ENCODE results near the gene CHN2.

Gene CHN2

GRCh38 chr7:29330136-29330535 lies 135.6 kb downstream of the CHN2 start:
- no peak for DNase-seq (ENCODE audit: low read depth in 1 of 2, low spot score in 1 of 2)

- no peak for DNase-seq (ENCODE audit: low read depth in 1 of 2, low spot score in 1 of 2)
These were observed 136.6 kb downstream of the CHN2 start for GRCh38 chr7:29331163-29331562.

- no peak for DNase-seq (ENCODE audit: low read depth in 1 of 2, low spot score in 1 of 2)
These were observed 137.7 kb downstream of the CHN2 start for GRCh38 chr7:29332042-29332811.

- no peak for DNase-seq (ENCODE audit: low read depth in 1 of 2, low spot score in 1 of 2)
These were observed 138.6 kb downstream of the CHN2 start for GRCh38 chr7:29332875-29333855.

- DNase-seq (ENCODE audit: low read depth in 1 of 2, low spot score in 1 of 2) = no peak
These were observed 140.9 kb downstream of the CHN2 start for GRCh38 chr7:29335188-29336083.

- no peak for DNase-seq (ENCODE audit: low read depth in 1 of 2, low spot score in 1 of 2)
These were observed 143.1 kb downstream of the CHN2 start for GRCh38 chr7:29337546-29338116.

- no peak for DNase-seq (ENCODE audit: low read depth in 1 of 2, low spot score in 1 of 2)
These were observed 146.1 kb downstream of the CHN2 start for GRCh38 chr7:29340696-29341095.

- DNase-seq (ENCODE audit: low read depth in 1 of 2, low spot score in 1 of 2) = no peak
These were observed 146.6 kb downstream of the CHN2 start for GRCh38 chr7:29341156-29341555.

- no peak for DNase-seq (ENCODE audit: low read depth in 1 of 2, low spot score in 1 of 2)
These were observed 148.2 kb downstream of the CHN2 start for GRCh38 chr7:29342761-29343160.

- no peak for DNase-seq (ENCODE audit: low read depth in 1 of 2, low spot score in 1 of 2)
These were observed 148.8 kb downstream of the CHN2 start for GRCh38 chr7:29343399-29343798.

- no peak for DNase-seq (ENCODE audit: low read depth in 1 of 2, low spot score in 1 of 2)
These were observed 149.9 kb downstream of the CHN2 start for GRCh38 chr7:29344334-29344978.

GRCh38 chr7:29345590-29345989 lies 151.0 kb downstream of the CHN2 start:
- no peak for DNase-seq (ENCODE audit: low read depth in 1 of 2, low spot score in 1 of 2)

GRCh38 chr7:29346231-29346978 lies 151.8 kb downstream of the CHN2 start:
- no peak for DNase-seq (ENCODE audit: low read depth in 1 of 2, low spot score in 1 of 2)

GRCh38 chr7:29349362-29349761 lies 154.8 kb downstream of the CHN2 start:
- no peak for DNase-seq (ENCODE audit: low read depth in 1 of 2, low spot score in 1 of 2)

GRCh38 chr7:29350351-29350750 lies 155.8 kb downstream of the CHN2 start:
- no peak for DNase-seq (ENCODE audit: low read depth in 1 of 2, low spot score in 1 of 2)

- DNase-seq (ENCODE audit: low read depth in 1 of 2, low spot score in 1 of 2) = no peak
These were observed 157.5 kb downstream of the CHN2 start for GRCh38 chr7:29352041-29352440.

- DNase-seq (ENCODE audit: low read depth in 1 of 2, low spot score in 1 of 2) = no peak
These were observed 159.2 kb downstream of the CHN2 start for GRCh38 chr7:29353810-29354209.

GRCh38 chr7:29354340-29354739 lies 159.8 kb downstream of the CHN2 start:
- DNase-seq (ENCODE audit: low read depth in 1 of 2, low spot score in 1 of 2) = no peak

GRCh38 chr7:29355388-29355787 lies 160.8 kb downstream of the CHN2 start:
- DNase-seq (ENCODE audit: low read depth in 1 of 2, low spot score in 1 of 2) = no peak

- no peak for DNase-seq (ENCODE audit: low read depth in 1 of 2, low spot score in 1 of 2)
These were observed 162.1 kb downstream of the CHN2 start for GRCh38 chr7:29356631-29357030.

Measured in stimulated activated CD4-positive, alpha-beta T cell treated with anti-CD3 and anti-CD28 coated beads, Interleukin-15, amount 100 ng/mL, for 1 hour (primary cell).